Activated CD4-positive, alpha-beta T cell treated with anti-CD3 and anti-CD28 coated beads for 1 hour (primary cell): ENCODE measurements around the gene SP110.
"Not testable (repeated sequence)": the region's sequence is repeated elsewhere in the genome, so short reads cannot be mapped to it uniquely, and the experiment has no call there.

Experiments
- DNase-seq: peaks from one replicate; pipeline ENCODE4 v3.0.0-alpha.2; 2020

SP110 gene

DNA sequence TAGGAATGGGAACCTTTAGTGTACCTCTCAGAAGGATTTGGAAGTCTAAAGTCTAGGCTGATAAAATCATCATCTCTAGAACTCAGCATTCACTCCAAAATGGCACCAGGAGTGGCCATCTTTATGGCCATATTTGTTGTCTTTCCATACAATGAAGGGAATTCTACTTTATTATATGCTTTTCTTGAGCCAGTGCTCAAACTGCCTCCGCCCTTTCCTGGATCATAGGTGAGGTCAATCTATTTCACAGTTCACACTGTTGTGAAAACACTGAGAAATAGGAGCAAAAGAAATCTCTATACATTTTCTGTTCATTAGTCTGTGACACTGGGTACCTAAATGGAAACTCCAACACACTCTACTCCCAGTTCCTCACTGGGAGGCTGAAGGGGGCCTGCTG is 55.6 kb downstream of the SP110 start:
- no peak for DNase-seq

DNA sequence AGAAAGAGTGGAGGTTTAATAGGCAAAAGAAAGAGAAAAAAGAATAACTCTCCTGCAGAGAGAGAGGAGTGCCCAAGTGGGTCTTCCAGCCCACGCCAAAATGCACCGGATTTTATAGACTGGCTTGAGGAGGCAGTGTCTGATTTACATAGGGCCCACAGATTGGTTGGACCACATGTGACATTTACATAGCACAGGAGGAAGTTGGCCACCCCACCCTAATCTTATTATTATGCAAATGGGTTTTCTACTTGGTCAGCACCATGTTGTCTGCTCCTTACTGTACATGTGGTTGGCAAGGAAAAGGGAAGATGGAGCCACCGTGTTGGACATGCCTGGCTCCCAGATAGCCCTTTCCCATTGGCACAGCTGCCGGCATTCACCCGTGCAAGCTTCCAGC is 56.8 kb downstream of the SP110 start:
- DNase-seq, result no peak

DNA sequence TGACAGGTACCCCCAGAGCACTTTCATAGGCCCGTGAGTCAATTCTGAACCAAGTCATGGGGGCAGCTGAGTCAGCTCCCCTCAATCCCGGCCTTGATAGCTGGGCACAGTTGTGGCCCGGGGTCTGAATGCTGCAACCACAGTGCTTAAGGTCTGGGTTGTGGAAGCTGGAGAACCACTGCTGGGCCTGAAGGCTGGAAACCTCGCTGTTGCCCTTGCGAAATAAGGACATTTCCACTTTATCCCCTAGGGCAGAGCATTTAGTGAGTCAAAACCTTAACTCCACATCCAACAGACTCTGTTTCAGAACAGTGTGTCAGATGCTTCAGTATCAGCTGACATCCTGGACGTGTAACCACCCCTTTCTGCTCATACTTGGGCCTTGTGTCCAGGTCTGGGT is 58.6 kb downstream of the SP110 start:
- DNase-seq, result no peak

DNA sequence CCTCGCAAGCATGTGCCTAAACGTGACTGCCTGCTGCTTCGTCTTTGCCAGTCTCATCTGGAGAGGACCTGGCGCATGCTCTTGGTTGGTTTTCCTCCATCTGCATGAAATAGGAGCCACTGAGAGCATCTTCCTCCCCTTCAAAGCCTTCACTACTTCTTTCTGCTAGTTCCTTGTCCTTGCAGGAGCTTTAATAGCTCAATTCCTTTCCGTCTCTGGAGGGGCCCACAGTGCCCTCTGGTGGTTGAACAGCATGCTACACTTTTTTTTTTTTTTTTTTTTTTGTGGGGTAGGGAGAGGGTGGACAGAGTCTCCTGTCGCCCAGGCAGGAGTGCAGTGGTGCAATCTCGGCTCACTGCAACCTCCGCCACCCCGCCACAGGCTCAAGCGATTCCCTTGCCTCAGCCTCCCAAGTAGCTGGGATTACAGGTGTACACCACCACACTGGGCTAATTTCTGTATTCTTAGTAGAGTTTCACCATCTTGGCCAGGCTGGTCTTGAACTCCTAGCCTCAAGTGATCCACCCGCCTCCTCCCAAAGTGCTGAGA is 59.6 kb downstream of the SP110 start:
- DNase-seq, result peak; percentile 33

DNA sequence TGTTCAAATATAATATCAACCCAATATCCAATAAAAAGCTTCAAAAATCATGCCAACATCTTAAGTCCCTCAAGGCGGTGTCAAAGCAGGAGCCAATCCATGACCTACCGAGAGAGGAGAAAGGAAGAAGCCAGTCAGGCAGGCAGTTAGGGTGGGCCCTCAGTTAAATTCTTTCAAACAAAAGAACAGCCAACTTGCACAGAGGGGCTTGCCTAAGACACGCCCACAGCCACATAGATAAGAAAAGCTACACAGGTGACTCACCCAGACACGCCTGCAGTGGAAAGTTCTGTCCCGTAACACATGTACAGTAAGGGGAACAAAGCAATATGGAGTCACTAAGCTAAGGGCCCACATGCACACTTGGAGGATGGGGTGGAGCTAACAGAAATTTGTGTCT is 61.3 kb downstream of the SP110 start:
- no peak for DNase-seq

DNA sequence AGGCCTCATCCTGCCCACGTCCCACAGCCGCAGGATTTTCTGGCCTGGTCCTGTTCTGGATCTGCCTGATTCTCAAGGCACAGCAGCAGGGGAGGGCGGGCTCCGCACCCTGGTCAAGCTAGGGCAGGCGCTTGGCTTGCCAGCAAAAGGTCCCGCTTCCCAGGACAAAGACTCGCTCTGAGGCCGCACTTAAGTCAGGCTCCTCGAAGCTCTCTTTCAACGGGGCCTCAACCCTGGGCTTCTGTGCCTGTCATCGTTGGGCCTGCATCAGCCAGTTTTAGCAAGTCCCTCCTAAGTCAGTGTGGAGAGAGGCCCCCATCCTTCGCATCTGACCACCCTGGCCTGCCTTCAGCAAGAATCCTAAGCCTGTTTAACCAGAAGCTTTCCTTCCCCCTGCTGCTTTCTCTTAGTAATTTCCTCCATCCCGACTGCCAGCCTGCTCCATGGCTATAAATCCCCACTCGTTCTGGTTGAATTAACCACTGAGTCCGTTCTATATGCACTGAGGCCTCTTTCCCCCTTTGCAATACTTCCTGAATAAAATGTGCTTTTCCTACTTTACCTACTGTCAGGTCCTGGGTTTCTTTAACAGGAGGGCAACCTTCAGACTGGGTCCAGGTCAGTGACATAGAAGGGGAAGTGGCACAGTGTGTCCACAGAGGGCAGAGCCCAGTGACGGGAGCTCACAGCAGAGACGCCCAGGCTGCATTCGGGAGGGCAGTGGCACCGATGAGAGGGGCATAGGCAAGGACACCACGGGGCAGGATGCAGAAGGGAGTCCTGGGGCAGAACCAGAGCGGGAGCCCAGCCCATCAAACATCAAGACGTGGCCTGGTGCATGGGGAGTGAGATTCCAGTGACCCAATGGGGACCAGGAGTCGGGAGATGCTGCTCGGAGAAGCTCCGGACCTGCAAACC is 62.7 kb downstream of the SP110 start:
- DNase-seq, result no peak

DNA sequence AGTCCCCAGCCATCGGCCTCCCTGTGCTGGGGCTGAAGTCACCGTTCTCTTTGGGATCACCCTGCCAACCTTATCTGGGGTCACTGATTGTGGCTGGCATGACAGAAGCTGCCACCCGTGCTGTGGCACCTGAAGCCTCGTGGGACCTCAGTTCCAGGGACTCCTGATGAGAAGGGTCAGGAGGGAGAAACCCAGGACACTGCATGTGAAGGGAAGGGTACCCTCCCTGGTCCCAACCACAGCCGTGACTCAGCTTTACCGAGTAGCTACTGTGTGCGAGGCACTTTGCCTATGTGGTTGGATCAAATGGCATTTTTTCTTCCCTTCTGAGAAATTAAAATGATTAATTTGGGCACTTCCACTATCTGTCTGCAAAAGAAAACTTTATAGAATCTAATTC is 64.4 kb downstream of the SP110 start:
- DNase-seq, result no peak

DNA sequence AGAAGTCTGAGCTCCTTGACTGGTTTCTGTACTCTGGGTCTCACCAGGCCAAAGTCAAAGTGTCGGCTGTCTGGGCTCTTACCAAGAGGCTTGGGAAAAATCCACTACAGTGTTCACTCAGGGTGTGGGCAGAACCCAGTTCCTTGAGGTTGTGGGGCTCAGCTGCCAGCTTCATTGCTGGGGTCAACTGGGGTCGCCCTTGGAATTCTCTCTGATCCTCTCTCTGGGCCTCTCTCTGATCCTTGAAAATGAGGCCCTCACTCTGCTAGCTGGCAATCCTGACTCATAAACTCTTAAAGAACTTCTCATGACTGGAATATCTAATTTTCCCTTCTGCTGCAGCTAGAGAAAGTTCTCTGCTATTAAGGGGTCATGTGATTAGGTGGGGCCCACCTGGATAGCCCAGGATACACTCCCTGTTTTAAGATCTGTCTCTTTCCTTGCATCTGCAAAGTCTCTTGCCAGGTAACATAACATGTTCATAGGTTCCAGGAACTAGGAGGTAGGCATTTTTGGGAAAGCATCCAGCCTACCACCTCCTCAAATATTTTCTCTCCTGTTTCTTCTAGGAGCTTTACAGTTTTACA is 66.3 kb downstream of the SP110 start:
- no peak for DNase-seq

DNA sequence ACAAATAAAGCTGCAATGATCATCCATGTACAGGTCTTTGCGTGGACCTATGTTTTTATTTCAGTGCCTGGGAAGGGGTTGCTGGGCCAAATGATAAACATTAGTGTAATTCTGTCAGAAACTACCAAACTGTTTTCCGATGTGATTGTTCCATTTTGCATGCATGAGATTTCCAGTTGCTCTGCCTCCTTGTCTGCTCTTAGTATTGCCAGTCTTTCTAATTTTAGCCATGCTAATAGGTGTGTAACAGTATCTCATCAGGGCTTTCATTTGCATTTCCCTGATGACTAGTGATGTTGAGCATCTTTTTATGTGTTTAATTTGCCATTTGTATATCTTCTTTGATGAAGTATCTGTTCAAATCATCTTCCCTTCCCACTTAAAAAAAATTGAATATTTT is 67.5 kb downstream of the SP110 start:
- no peak for DNase-seq

DNA sequence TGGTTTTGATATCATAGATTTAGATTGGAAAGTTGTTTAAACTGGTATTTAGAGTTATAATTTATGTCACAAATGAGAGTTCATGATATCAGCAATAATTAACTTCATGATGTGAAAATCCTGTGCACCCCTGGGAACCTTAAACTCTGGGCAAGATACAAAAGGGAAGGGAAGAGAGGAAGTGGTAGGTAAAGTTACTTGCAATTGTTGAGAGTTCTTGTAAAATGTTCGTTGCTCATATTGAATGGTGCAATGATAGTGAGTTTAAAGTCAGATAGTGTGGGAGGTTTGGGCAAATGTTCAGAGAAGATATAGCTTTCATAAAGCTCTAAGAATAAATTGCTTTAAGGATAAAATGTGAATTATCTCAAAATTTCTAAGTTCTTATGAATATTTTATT is 75.4 kb downstream of the SP110 start:
- DNase-seq, result no peak

DNA sequence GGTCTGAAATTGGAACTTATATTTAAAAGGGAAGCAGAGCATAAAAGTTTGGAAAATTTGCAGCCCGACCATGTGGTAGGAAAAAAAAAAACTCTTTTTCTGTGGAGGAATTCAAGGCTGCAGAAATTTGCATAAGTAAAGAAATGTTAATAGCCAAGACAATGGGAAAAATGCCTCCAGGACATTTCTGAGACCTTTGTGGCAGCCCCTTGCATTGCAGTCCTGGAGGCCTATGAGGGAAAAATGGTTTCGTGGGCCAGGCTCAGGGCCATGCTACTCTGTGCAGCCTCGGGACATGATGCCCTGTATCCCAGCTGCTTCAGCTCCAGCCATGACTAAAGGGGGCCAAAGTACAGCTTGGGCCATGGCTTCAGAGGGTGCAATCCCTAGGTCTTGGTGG is 79.1 kb downstream of the SP110 start:
- DNase-seq, result no peak

DNA sequence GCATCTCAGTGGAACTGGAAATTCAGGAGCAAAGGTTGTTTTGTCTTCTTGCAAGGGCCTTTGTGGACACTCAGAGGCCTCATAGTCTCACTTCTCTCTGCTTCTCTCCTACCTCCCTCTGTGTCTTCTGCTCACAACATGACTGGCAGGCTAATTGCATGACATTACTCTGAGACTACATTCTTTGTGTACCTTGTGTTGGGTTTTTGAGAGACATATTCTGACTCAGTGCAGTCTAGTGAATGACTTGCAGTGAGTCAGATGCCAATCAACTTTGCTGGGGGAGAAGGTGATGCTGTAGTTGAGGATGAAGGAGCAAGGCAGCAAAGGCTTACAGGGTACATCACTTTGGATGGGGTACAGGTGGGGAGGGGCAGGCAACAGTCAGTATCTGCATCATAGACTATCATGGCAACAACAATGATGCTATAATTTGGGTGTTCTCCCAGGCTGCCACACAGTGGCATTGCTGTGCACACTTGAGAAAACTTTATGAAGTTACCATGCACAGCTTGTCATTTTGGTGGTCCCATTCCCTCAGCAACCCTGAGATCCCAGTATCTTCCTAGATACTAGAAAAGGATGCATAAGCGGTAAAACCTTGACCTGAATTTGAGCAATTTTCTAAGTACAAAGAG is 81.8 kb downstream of the SP110 start:
- DNase-seq, result no peak

DNA sequence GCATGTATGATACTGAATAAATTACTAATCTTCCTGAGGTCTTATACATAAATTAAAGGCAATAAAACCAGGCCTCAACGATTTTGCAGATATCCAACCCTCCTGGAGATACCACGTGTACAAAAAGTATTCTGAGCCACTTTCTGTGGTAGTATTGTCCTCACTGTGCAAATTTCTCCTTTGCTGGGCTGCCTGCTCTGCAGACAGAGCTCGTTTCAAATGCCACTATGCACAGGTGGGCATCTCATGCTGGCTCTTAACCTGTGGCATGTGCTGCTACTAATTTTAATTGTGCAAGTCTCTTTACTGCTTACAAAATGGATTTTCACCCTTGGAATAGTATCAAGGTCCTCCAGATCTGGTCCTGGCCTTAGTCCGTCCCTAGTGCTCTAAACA is 84.7 kb downstream of the SP110 start:
- DNase-seq, result no peak

DNA sequence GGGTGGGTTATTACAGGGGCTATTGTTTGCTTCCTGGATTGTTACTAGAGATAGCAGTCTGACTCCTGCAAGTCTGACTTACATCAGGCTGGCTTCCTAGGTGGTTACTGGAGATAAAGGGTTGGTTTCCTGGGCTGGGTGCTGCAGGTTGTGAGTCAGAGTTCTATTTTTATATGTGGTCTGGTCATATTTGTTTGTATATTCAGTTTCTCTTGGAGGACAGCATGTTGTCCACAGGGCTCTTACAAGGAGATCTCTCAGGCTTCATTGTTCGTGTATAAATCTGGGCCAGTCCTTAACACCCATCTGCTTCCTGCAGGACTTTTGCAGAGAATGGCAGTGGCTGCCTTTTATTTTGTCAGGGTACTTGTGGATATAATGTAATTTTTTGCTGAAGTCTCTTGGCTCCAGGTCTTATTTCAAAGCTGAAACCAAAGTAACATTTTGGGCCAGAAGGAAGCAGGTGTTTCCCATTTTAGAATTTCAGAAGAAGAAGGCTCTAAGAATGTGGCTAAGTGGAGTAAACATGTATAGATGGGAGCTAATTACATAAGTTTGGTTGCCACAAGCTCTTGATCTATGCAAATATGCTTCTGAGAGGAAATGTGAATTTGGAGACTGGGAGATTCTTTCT is 85.2 kb downstream of the SP110 start:
- DNase-seq, result no peak

DNA sequence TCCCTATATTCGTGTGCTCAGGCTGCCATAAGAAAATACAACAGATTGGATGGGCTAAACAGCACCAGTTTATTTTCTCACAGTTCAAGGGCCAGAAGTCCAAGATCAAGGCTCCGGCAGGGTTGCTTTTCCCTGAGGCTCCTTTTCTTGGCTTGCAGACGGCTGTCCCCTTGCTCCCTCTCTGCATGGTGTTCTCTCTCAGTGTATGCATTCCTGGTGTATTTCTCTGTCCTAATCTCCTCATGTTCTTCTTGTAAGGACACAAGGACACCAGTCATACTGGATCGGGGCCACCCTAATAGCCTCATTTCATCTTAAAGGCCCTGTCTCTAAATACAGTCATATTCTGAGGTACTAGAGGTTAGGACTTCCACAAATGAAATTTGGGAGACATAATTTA is 88.4 kb downstream of the SP110 start:
- no peak for DNase-seq

DNA sequence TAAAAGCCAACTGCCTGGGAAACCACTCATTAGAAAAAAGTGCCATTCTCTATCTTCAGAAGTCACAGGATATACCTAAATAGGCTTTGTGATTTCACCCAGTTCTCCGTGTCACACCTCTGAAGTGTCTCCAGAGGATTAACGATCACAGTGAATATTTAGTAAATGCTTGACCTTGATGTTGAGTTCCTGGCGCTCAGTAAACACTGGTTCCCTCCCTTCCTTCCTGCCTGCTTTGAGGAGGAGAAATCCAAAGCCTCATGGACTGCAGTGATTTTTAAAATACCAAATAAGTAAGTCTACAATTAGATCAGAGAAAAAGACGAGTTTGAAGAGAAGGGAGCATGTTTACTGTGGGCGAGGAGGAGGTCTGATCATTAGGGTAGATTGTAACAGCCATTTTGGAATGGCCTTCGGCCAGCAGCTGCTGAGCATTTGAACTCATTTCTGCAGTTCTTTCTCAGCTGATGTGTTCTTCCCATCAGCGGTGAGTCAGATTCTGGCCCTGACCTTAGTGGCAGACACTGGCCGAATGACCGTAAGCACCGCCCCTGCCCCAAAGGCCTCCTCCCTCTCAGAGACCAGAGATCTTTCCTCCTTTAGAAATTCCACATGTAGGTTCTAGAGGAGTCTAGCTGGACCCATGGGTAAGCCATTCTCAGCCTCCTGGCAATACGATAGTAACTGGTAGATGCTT is 89.0 kb downstream of the SP110 start:
- DNase-seq, result no peak

DNA sequence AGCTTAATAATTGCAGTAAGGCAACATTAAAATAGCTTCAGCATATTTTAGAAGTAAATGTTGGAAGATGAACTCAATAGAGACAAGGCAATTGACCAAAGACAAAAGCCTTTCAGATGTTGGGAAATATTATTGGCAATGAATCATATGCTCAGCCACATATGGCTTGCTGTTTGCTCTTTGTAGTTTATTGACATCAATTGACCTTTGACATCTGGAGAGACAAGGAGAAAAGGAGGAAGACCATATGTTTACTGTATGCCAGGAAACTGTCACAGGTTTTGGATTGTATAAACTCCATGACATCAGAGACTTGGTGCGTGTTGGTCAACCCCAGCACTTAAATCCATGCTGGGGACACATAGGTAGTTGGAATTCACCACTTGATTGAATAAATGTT is 90.4 kb downstream of the SP110 start:
- no peak for DNase-seq

DNA sequence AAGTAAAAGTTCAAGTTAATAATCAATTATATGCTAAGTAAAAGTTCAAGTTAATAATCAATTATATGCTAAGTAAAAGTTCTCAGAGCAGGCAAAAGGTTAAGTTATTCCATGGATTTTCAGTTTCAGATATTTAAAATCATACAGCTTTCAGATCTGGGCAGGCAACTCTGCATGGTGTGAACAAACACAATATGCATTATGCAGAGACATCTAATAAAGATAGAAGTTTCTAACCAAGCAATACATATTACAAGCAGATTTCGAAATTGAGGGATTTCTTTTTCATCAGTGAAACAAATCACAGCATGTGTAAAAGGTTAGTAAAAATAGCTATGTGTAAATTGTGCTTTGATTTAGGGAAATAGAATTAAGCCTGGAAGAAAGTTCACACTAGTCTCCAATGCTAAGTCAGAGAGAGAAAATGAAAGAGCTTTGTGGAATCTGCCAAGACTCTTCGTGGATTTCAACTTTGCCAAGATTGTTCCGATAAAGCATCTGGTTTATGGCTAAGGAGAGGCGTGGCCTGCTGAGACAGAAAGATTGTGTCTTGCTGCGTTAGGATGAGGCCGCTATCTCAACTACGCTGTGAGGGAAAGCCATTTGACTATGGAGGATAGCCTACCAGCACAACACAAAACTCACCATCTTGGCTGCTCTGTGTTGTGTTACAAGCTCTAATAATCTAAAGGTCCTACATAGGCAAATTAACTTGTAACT is 91.0 kb downstream of the SP110 start:
- no peak for DNase-seq

DNA sequence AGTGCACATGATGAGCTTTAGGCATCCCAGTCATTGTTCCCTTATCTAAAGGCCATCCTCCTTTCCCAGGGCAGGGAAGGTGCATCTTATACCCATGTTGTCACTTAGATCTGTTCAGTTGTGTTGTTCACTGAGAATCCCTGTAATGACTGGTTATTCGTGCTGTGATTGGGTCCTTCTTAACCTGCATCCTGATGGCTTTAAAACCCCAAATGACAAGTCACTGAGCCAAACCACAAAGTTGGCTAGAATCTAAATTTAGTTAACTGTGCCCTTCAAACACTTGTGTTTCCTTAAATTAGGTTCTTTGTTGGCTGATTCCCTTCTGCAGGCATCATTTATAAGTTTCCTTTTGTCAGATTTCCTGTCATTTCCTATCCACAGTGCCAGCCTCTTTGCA is 92.6 kb downstream of the SP110 start:
- no peak for DNase-seq

DNA sequence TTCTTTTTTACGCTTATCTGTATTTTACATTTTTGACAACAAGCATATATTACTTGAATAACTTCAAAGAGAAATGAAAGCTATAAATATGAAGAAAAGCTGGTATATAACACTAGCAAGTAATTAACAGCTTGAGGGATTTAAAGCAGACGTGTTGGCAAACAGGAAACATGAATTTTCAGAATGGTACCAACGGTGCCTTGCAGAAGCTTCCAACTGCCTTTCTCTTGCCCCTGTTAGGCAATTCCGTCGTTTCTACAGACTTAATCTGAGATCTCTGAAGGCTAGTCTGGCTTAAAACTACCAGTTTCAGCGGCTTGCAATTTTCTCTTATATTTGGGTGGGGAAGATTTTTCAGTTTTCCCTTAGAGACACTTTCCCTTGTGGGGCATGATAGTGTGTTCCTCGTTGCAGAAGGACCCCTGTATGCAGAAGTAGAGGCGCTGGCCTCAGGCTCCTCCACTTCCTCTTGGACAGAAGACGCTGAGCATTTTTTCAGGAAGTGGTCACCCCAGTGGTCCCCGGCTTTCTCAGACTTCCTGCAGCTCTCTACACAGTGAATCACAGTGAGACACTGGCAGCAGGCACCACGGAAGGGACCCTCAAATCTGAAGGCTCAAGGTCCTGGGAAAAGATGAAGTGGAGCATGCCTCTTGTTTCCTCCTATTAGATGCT is 94.9 kb downstream of the SP110 start:
- DNase-seq, result no peak

DNA sequence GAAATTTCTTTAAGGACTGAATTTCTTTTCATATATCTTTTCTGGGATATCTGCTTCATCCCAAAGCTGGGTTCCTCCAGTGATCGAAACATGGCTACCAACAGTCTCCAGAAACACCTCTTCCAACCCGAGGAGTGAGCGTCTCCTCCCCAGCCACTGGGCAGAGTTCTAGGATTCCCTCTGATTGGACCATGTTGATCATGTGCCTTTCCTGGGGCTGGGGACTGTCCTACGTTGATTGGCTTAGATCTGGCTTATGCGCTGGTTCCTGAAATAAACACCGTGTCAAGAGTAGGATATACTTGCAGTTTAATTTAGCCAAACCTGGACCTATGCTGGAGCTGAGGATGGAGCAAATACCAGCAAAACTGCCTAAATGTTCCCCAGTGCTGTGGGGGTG is 95.5 kb downstream of the SP110 start:
- DNase-seq, result no peak

DNA sequence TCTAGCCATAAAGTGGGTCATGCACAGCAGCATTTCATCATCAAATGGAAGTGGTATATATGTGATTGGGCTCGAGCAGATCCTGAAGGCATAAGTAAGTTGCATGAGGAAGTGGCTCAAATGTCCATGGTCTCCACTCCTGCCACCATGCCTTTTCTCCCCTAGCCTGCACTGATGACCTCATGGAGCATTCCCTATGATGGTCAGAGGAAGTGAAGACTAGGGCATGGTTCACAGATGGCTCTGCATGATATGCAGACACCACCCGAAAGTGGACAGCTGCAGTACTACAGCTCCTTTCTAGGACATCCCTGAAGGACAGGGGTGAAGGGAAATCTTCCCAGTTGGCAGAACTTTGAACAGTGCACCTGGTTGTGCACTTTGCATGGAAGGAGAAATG is 99.4 kb downstream of the SP110 start:
- DNase-seq, result not testable (repeated sequence)
